Thyroid gland (tissue), 4 donors: Measurements from ENCODE around the gene AGPAT1. TPM values are rescaled to one million over a fixed set of nuclear protein-coding genes. Genes with fewer than 3 reads are reported as not detected.

Source experiments
- DNase-seq, 2 donors: peaks; one replicate each; pipeline ENCODE4 v3.0.0-alpha.2; 2019
- H3K27ac ChIP-seq, 3 donors: fragments of 200-600 bp; sonication (generic); 1 replicate in 2 of 3; 2 replicates in 1 of 3; pipeline ENCODE4 v1.5.1; 2016 to 2019; ENCODE audit warnings: mild to moderate bottlenecking in 1 of 3, moderate library complexity in 1 of 3
- H3K27me3 ChIP-seq: fragments of 200-600 bp; sonication (generic); one replicate; pipeline ENCODE4 v1.5.1; 2019
- H3K36me3 ChIP-seq, 2 donors: fragments of 200-600 bp; sonication (generic); one replicate each; pipeline ENCODE4 v1.5.1; 2016 to 2019
- H3K4me1 ChIP-seq, 2 donors: fragments of 200-600 bp; sonication (generic); one replicate each; pipeline ENCODE4 v1.5.1; 2017 to 2019
- H3K4me3 ChIP-seq, 3 donors: fragments of 200-600 bp; sonication (generic); replicated peaks in 1 of 3; 1 replicate in 2 of 3; 2 replicates in 1 of 3; pipeline ENCODE4 v1.5.1; 2016; ENCODE audit warnings: mild to moderate bottlenecking in 1 of 3
- H3K9me3 ChIP-seq: fragments of 200-600 bp; sonication (generic); one replicate; pipeline ENCODE4 v1.5.1; 2017
- POLR2A ChIP-seq, 2 donors: fragments of 450-650 bp; IDR thresholded peaks; one replicate each; pipeline ENCODE4 v1.6.1; 2017; ENCODE audit warnings: antibody characterized with exemption in 2 of 2, mild to moderate bottlenecking in 2 of 2, moderate library complexity in 1 of 2
- WGBS, 2 donors: methylation state at CpG; one replicate each; pipeline ENCODE4 v1.1.5; 2017; 5-methylcytosine and 5-hydroxymethylcytosine counted together
- intact Hi-C: fragments of 100-400 bp; cut with DNase I; formaldehyde crosslinking; loops from one replicate; pipeline ENCODE4 v1.15.1; 2023
- total RNA-seq, 4 donors: library from RNA; depleted of rRNA; stranded (reverse); fragments of >200 nt; gene quantifications; one replicate each; pipeline ENCODE4 v1.2.3, GENCODE V29; 2016
- TF ChIP-seq, protein P1 (sequence below), 6 experiments: fragments of 200-600 bp in 3 of 6; fragments of 450-650 bp in 3 of 6; sonication (generic) in 3 of 6; IDR thresholded peaks; one replicate each; pipeline ENCODE4 v1.5.1; 2016 to 2019; ENCODE audit warnings: antibody characterized with exemption in 6 of 6, mild to moderate bottlenecking in 2 of 6, inconsistent platforms in 1 of 6, moderate library complexity in 1 of 6

AGPAT1 gene
- total RNA-seq, 4 donors from 2014 or later: 48.6 to 69.2 (median 54.8) TPM

GRCh38 chr6:32151181-32151862, 24.6 kb downstream of the AGPAT1 start:
- peak overlapping the region in 1 of 3 donors; percentile 23 for H3K4me3 ChIP-seq
- H3K4me1 ChIP-seq: peaks cover 25 to 26% of the 10 kb centered on the region in 2 donors
- H3K9me3 ChIP-seq: no peaks in the 10 kb centered on the region
- intact Hi-C loops: loop anchor here (5.0 to 10.0 kb wide), 2 partner anchors 34 to 107 kb away; no protein-coding TSS in a partner anchor
- TF ChIP-seq, protein P1, sequence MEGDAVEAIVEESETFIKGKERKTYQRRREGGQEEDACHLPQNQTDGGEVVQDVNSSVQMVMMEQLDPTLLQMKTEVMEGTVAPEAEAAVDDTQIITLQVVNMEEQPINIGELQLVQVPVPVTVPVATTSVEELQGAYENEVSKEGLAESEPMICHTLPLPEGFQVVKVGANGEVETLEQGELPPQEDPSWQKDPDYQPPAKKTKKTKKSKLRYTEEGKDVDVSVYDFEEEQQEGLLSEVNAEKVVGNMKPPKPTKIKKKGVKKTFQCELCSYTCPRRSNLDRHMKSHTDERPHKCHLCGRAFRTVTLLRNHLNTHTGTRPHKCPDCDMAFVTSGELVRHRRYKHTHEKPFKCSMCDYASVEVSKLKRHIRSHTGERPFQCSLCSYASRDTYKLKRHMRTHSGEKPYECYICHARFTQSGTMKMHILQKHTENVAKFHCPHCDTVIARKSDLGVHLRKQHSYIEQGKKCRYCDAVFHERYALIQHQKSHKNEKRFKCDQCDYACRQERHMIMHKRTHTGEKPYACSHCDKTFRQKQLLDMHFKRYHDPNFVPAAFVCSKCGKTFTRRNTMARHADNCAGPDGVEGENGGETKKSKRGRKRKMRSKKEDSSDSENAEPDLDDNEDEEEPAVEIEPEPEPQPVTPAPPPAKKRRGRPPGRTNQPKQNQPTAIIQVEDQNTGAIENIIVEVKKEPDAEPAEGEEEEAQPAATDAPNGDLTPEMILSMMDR (IDR thresholded peaks at IDR 0.05): no peak
- TF ChIP-seq POLR2A (IDR thresholded peaks at IDR 0.05): no peak
- 46 to 52% methylated on average over 8 of the region's 8 CpGs for WGBS, 2 donors
- H3K36me3 ChIP-seq: no peaks in the 10 kb centered on the region
- DNase-seq: no peak
- no peaks in the 10 kb centered on the region for H3K27me3 ChIP-seq
- peak overlapping the region in 1 of 3 donors; percentile 31 for H3K27ac ChIP-seq

- Histone ChIP-seq H3K27ac (no peak overlapping the region), H3K9me3 (no peaks in the 10 kb centered on the region), H3K4me1 (peaks cover 20 to 25% of the 10 kb centered on the region in 2 donors), H3K27me3 (no peaks in the 10 kb centered on the region), H3K4me3 (no peak overlapping the region), H3K36me3 (no peaks in the 10 kb centered on the region)
- 61 to 64% methylated on average over 27 to 31 of the region's 55 CpGs for WGBS, 2 donors
- DNase-seq: no peak
- intact Hi-C loops: loop anchor here (5.0 to 10.0 kb wide), 2 partner anchors 33 to 105 kb away; no protein-coding TSS in a partner anchor
- TF ChIP-seq POLR2A (IDR thresholded peaks at IDR 0.05): no peak
- TF ChIP-seq, protein P1 (IDR thresholded peaks at IDR 0.05): no peak
These were observed 25.7 kb downstream of the AGPAT1 start for GRCh38 chr6:32149932-32150870.

DNA sequence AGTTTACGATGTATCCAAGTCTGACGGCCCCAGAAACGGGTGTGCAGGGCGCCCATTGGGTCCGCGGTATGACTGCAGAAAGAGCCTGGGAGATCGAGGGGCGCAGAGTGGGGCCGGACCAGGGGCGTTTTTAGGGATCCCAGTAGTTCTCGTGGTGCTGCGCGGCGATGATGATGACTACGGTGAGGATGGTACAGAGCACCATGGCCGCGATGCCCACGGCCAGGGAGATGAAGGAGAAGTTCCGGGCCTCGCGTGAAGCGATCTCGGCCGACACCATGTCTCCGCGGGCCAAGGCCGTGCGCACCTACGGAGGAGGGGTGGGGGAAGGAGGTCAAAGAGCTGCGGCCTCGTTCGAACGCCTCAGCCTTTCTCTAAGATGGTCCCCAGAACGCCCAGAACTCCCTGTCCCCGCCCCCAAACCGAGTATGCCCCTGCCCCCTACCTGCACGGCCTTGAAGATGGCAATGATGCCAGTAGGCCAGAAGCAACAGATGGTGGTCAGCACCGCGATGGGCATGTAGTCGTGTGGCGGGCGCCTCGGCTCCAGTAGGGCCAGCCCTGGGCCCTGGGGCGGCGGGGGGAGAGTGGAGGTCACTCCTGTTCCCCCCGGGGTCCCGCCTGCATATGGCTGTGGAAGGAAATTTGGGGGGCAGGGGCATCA, 26.7 kb downstream of the AGPAT1 start:
- TF ChIP-seq POLR2A (IDR thresholded peaks at IDR 0.05): no peak
- TF ChIP-seq, protein P1 (IDR thresholded peaks at IDR 0.05): no peak
- no peaks in the 10 kb centered on the region for H3K27me3 ChIP-seq
- no peaks in the 10 kb centered on the region for H3K36me3 ChIP-seq
- WGBS, 2 donors: 51 to 52% methylated on average over 44 to 47 of the region's 47 CpGs
- H3K4me1 ChIP-seq: peaks cover 15 to 19% of the 10 kb centered on the region in 2 donors
- no peak overlapping the region for H3K27ac ChIP-seq
- DNase-seq: no peak
- H3K4me3 ChIP-seq: no peak overlapping the region
- intact Hi-C loops: no loop called here
- H3K9me3 ChIP-seq: no peaks in the 10 kb centered on the region

- 28 to 33% methylated on average over 39 of the region's 39 CpGs for WGBS, 2 donors
- TF ChIP-seq POLR2A (IDR thresholded peaks at IDR 0.05): no peak
- TF ChIP-seq, protein P1 (IDR thresholded peaks at IDR 0.05): no peak
- intact Hi-C loops: no loop called here
- H3K36me3 ChIP-seq: no peaks in the 10 kb centered on the region
- DNase-seq: peak; percentile 30 to 57
- H3K27me3 ChIP-seq: no peaks in the 10 kb centered on the region
- H3K4me3 ChIP-seq: no peak overlapping the region
- no peaks in the 10 kb centered on the region for H3K9me3 ChIP-seq
- no peak overlapping the region for H3K27ac ChIP-seq
- peaks cover 14 to 15% of the 10 kb centered on the region in 2 donors for H3K4me1 ChIP-seq
These were observed 27.4 kb downstream of the AGPAT1 start for GRCh38 chr6:32148289-32149091.
